GM20431 (cell line): Measurements from ENCODE around the gene PDPN.

Experiments used
- in situ Hi-C: fragments of 300-500 bp; cut with MseI, MboI; formaldehyde crosslinking; loops from one replicate; pipeline ENCODE4 v1.15.0; 2020; ENCODE audit warnings: low sequenced_read_pairs; ENCODE audit not compliant: unreplicated experiment

Gene PDPN

DNA sequence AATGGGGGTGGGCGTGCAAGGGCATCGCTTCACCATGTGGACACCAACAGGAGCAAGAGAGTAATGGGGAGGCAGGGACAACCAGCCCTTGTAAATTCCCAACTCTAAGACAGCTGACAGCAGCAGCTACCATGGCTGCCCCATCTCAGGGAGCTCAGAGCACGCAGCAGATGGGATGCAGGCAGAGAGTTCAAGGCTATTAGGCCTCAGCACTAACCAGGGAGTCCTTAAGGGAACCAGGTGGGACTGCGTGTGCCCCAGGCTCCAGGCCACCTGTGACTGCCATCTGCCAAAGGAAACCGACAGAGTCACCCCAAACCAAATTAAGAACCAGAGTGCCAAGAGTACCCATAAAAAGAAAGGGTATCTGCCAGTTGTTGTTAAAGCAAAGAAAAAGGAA is 82.7 kb downstream of the PDPN start:
- in situ Hi-C loops, result loop anchor here (10.0 to 25.0 kb wide), 2 partner anchors 148 to 296 kb away; no protein-coding TSS in a partner anchor
